GM13977 (cell line): ENCODE data around the gene SPCS2.

Source experiments
- DNase-seq: peaks from one replicate; pipeline ENCODE4 v3.0.0; 2012; ENCODE audit warnings: low spot score
- CTCF ChIP-seq: IDR thresholded peaks from 2 replicates; pipeline ENCODE4 v1.5.1; 2012; ENCODE audit warnings: mild to moderate bottlenecking, control low read depth; ENCODE audit not compliant: insufficient read depth; ENCODE audit errors: extremely low read depth, missing control alignments
- in situ Hi-C: fragments of 300-500 bp; cut with MboI; formaldehyde crosslinking; loops from one replicate; pipeline ENCODE4 v1.12.0; 2022; ENCODE audit warnings: low sequenced_read_pairs, low pct_unique_long_range_greater_than_20kb, mixed read lengths, inconsistent platforms; ENCODE audit not compliant: unreplicated experiment

Gene SPCS2

GRCh38 chr11:74925281-74925680 lies 23.8 kb upstream of the SPCS2 start:
- in situ Hi-C loops = loop anchor here (25.0 kb wide), 1 partner anchor 287 kb away; no protein-coding TSS in a partner anchor
- TF ChIP-seq CTCF = no peak

GRCh38 chr11:74926304-74927030 lies 22.6 kb upstream of the SPCS2 start:
- no peak for DNase-seq
- in situ Hi-C loops = loop anchor here (25.0 kb wide), 1 partner anchor 286 kb away; no protein-coding TSS in a partner anchor
- TF ChIP-seq CTCF = no peak

More at GRCh38 chr11:74925281-74925680, 23.8 kb upstream of the SPCS2 start:
- no peak for DNase-seq

- TF ChIP-seq CTCF = no peak
- in situ Hi-C loops = loop anchor here (25.0 kb wide), 1 partner anchor 285 kb away; no protein-coding TSS in a partner anchor
- DNase-seq = no peak
These were observed 21.6 kb upstream of the SPCS2 start for GRCh38 chr11:74927496-74927895.

GRCh38 chr11:74929431-74930363 lies 19.4 kb upstream of the SPCS2 start:
- DNase-seq = peak; percentile 66
- peak; percentile 88 for TF ChIP-seq CTCF
- in situ Hi-C loops = loop anchor here (25.0 kb wide), 1 partner anchor 283 kb away; no protein-coding TSS in a partner anchor

GRCh38 chr11:74932169-74932568 lies 16.9 kb upstream of the SPCS2 start:
- no peak for DNase-seq
- TF ChIP-seq CTCF = no peak
- in situ Hi-C loops = loop anchor here (25.0 kb wide), 1 partner anchor 280 kb away; no protein-coding TSS in a partner anchor

- DNase-seq = no peak
- in situ Hi-C loops = loop anchor here (25.0 kb wide), 1 partner anchor 280 kb away; no protein-coding TSS in a partner anchor
- TF ChIP-seq CTCF = no peak
These were observed 16.3 kb upstream of the SPCS2 start for GRCh38 chr11:74932797-74933196.
